MG63 (cell line): ENCODE data around the gene TNFRSF21. TPM values are rescaled to one million over a fixed set of nuclear protein-coding genes. Genes with fewer than 3 reads are reported as not detected.

Source experiments
- DNase-seq: peaks from one replicate; pipeline ENCODE4 v3.0.0-alpha.2; 2020
- H3K27me3 ChIP-seq: fragments of 250-450 bp; sonication (Bioruptor Pico); 2 replicates; pipeline ENCODE4 v1.5.1; 2020; ENCODE audit warnings: mild to moderate bottlenecking, moderate library complexity
- H3K36me3 ChIP-seq: fragments of 250-450 bp; sonication (Bioruptor Pico); 2 replicates; pipeline ENCODE4 v1.5.1; 2020; ENCODE audit warnings: mild to moderate bottlenecking, moderate library complexity
- H3K4me3 ChIP-seq: fragments of 250-450 bp; sonication (Bioruptor Pico); 2 replicates; pipeline ENCODE4 v1.5.1; 2020; ENCODE audit warnings: mild to moderate bottlenecking, moderate library complexity
- H3K9me3 ChIP-seq: fragments of 250-450 bp; sonication (Bioruptor Pico); 2 replicates; pipeline ENCODE4 v1.5.1; 2020; ENCODE audit warnings: mild to moderate bottlenecking, moderate library complexity
- total RNA-seq: library from RNA; depleted of rRNA; stranded (reverse); fragments of >200 nt; shearing (Covaris generic); gene quantifications from 2 replicates; pipeline ENCODE4 v1.2.3, GENCODE V29; 2014; ENCODE audit warnings: low replicate concordance; rRNA removed

TNFRSF21 gene, protein sequence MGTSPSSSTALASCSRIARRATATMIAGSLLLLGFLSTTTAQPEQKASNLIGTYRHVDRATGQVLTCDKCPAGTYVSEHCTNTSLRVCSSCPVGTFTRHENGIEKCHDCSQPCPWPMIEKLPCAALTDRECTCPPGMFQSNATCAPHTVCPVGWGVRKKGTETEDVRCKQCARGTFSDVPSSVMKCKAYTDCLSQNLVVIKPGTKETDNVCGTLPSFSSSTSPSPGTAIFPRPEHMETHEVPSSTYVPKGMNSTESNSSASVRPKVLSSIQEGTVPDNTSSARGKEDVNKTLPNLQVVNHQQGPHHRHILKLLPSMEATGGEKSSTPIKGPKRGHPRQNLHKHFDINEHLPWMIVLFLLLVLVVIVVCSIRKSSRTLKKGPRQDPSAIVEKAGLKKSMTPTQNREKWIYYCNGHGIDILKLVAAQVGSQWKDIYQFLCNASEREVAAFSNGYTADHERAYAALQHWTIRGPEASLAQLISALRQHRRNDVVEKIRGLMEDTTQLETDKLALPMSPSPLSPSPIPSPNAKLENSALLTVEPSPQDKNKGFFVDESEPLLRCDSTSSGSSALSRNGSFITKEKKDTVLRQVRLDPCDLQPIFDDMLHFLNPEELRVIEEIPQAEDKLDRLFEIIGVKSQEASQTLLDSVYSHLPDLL
- total RNA-seq: 0.32 and 0.76 TPM in 2 replicates

DNA sequence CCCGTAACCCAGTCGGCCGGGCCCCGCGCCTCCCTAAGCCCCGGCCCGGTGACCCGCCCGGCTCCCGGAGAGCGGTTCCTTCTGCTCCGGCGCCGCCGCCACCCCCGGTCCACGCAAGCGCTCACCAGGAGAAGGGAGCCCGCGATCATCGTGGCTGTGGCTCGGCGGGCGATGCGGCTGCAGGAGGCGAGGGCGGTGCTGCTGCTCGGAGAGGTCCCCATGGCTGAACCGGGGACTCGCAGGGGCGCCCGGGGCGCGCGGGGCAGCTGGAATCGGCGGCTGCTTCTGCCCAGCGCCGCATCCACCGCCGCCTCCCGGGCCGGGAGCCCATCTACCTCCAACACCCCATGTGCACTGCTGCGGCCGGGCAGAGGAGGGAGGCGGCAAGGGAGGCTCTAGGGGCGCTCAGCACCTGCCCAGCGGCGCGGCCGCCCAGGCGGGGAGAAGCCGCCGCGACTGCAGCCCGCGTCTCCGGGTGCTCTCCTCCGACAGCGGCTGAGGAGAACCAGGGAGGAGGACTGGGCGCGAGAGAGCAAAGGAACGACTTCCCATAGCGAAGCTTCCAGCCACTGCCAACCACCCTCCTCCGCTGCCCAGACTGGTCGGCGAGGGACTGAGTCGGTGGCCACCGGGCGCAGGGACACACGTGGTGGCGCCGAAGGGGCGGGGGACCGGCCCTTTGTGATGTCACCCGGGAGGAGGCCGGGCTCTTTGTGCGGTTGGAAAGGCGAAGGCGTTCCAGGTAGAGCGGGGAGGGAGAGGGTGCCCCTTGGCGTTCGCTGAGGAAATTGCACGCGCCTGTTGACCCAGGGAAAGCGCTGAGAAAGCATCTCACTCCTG is at the start of gene TNFRSF21:
Gene TNFRSF21 (minus strand): TSS at position 615 of the 840 bp plus-strand sequence. CDS start 394 bp downstream, at position 221.
- H3K36me3 ChIP-seq: no peaks in the 10 kb centered on the region
- H3K27me3 ChIP-seq: no peaks in the 10 kb centered on the region; the same call in 1 of the 2 replicates
- H3K4me3 ChIP-seq: peak within 1 kb of the TSS; percentile 59
- H3K9me3 ChIP-seq: no peaks in the 10 kb centered on the region
- DNase-seq: peak; percentile 80

DNA sequence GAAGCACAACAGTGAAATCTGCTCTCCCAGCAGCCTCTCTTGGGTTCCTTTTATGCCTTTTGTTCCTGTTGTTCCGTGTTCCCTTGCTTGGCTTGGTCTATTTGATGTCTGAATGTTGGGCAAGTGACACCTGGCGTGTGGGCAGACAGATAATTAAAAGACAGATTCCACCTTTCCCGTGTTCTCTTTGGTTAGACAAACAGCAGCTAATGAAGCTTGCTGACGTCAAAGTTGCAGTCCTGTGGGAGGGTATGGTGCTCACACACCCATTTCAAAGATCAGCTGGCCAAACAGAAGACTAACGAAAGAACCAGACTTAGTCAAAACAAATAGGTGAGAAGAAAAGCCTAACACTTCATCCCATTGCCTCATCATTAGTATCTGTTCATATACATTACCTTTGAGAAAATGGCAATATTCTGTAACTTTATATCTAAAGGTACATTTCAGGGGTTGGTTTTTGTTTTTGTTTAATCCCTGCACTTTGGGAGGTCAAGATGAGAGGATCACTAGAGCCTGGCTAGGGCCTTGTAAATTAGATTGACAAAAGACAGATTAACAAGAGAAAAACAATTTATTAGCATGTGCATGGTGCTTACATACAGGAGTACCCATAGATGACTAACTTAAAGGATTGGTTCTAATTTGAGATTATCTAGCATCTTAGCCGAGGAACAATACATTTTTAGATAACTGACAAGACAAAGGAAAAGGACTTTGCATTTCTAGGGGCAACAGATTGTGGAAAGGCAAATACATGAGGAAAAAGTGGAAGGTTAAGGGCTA is 48.9 kb upstream of the TNFRSF21 start:
- H3K4me3 ChIP-seq: no peak overlapping the region
- no peaks in the 10 kb centered on the region for H3K36me3 ChIP-seq
- H3K9me3 ChIP-seq: no peaks in the 10 kb centered on the region
- DNase-seq: no peak
- no peaks in the 10 kb centered on the region for H3K27me3 ChIP-seq

DNA sequence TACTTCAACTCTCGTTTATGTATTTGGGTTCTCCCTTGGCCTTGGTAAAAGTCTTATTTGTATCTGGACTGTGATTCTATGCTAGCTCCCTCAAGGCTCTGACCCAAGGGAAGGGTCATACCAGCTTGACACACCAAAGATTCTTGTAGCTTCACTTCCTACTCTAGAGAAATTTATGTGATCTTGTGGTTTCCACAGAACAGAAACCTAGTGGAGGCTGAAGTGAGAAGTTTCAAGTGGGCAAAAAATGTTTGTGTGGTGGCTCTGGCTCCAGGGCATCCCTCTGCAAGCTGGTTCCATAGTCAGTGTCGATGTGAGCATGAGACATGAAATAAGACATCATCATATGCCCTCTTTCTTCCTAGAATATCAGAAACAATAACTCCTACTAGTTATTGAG is 48.1 kb upstream of the TNFRSF21 start:
- Histone ChIP-seq H3K36me3 (no peaks in the 10 kb centered on the region), H3K9me3 (no peaks in the 10 kb centered on the region), H3K4me3 (no peak overlapping the region), H3K27me3 (no peaks in the 10 kb centered on the region)
- DNase-seq: no peak

DNA sequence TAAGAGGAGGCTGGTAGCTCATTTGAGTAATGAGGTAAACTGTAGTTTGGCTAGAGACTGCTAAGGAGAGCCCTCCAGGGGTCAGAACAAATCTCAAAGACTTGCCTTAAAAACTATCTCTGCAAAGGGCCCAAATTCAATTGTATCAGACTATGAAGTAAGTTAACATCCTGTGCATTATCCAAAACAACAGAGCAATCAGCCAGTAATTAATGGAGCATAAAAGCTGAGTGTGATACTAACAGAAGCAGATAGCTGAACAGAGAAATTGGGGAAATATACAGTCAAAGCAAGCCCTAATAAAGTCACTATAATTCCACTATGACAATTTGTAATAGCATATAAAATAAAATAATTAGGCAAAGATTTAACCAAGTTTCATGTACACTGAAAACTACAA is 45.8 kb upstream of the TNFRSF21 start:
- Histone ChIP-seq H3K9me3 (no peaks in the 10 kb centered on the region), H3K36me3 (no peaks in the 10 kb centered on the region), H3K27me3 (no peaks in the 10 kb centered on the region), H3K4me3 (no peak overlapping the region)
- no peak for DNase-seq

DNA sequence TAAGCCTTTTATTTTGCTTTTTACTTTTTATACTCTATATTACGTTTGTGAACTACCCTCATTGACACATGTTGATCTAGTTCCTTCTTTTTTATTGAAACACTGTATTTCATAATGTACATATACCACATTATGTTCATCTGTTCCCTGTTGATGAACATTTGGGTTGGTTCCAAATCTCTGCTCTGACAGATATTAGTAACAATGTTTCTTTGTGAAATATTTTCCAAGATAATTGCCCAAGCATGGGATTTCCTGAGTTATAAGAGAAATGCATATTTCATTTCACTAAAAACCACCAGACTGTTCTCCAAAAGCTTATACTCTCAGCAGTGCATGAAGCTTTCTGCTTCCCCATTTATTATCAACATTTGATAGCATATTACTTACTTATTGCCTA is 44.2 kb upstream of the TNFRSF21 start:
- no peak overlapping the region for H3K4me3 ChIP-seq
- H3K36me3 ChIP-seq: no peaks in the 10 kb centered on the region
- no peaks in the 10 kb centered on the region for H3K9me3 ChIP-seq
- no peaks in the 10 kb centered on the region for H3K27me3 ChIP-seq
- no peak for DNase-seq

DNA sequence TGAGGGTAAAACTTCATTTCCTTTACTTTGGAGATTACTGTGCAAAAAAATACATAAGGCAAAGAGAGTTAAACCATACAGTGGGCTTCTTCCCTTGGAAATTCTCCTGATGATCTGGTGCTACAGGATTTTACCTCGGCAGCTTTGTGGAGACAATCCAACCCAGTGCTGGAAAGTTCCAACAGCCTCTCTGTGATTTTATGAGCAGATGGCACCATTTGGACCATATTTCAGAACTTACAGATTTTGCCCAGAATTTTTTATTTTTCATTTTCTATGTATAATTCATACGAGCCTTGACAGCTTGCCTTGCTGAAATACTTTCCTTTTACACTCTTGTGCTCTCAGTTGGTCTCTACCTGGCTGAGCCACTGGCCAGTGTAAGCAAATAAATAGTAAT is 43.3 kb upstream of the TNFRSF21 start:
- no peaks in the 10 kb centered on the region for H3K36me3 ChIP-seq
- no peaks in the 10 kb centered on the region for H3K27me3 ChIP-seq
- no peak overlapping the region for H3K4me3 ChIP-seq
- DNase-seq: no peak
- H3K9me3 ChIP-seq: no peaks in the 10 kb centered on the region

DNA sequence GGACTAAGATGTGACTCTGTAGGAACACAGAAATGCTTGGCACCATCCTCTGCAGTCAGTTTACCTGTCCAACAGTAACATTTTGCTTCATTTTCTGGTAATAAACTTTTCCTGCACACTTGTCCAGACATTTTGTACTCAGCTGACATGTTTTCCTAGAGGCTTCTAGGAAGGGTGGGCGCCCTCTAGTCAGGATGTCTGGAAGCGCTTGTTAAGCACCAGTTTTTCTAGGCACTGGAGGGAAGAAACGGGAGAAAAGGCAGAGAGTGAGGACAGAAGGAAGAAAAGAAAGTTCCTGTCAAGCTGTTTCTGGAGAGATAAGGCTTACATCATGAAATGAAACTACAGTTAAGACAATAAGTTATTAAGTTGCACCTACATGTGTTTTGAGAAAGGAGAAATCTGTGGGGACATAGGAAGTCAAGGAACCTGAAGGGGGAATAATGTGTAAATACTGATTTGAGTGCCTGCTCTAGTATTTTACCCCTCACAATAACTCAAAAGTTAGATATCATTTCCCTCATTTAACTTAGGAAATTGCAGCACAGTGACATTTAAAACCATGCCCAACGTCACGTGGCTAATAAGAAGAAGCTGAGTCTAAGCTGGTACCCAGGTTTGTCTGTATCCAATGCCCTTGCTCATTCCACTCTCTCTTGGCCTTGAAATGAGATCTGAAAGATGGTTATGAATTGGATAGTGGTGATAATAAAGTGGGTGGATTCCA is 42.7 kb upstream of the TNFRSF21 start:
- Histone ChIP-seq H3K4me3 (no peak overlapping the region), H3K27me3 (no peaks in the 10 kb centered on the region), H3K36me3 (no peaks in the 10 kb centered on the region), H3K9me3 (no peaks in the 10 kb centered on the region)
- no peak for DNase-seq

DNA sequence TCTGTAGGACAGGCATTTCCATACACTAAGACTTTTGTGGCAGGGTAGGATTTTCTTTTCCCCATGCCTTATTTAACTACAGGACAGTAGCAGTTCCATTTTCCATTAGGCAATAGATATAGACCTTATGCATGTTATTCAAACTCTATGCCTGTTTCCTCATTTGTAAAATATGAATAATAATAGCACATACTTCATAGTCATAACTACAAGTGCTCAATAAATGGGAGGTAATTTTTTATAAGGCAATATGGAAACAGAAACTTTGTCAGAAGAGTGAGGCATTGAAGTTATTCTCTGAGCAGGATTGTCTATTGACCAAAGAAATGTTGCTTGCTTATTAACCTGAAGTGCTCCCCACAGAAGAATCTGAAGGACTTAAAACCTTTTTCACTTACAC is 41.9 kb upstream of the TNFRSF21 start:
- Histone ChIP-seq H3K9me3 (no peaks in the 10 kb centered on the region), H3K36me3 (no peaks in the 10 kb centered on the region), H3K27me3 (no peaks in the 10 kb centered on the region), H3K4me3 (no peak overlapping the region)
- DNase-seq: no peak

DNA sequence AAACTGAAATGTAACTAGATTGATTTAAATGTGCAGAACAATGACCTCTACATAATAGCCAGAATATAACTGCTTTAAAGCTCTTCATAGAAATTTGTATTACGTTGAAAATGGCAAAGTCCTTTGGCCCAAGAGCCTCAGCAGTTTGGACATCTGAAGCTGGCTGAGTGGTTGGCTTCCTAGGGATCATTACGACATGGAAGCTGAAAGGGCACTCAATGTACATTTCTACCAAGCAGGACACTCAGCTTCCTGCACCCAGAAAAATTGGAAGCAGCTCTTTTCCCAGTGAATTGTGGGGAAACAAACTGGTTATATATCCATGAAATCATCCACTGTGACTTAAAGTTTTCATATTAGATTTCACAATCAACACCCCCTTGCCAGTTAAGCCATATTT is 40.2 kb upstream of the TNFRSF21 start:
- H3K36me3 ChIP-seq: no peaks in the 10 kb centered on the region
- no peaks in the 10 kb centered on the region for H3K27me3 ChIP-seq
- no peak overlapping the region for H3K4me3 ChIP-seq
- no peak for DNase-seq
- no peaks in the 10 kb centered on the region for H3K9me3 ChIP-seq

DNA sequence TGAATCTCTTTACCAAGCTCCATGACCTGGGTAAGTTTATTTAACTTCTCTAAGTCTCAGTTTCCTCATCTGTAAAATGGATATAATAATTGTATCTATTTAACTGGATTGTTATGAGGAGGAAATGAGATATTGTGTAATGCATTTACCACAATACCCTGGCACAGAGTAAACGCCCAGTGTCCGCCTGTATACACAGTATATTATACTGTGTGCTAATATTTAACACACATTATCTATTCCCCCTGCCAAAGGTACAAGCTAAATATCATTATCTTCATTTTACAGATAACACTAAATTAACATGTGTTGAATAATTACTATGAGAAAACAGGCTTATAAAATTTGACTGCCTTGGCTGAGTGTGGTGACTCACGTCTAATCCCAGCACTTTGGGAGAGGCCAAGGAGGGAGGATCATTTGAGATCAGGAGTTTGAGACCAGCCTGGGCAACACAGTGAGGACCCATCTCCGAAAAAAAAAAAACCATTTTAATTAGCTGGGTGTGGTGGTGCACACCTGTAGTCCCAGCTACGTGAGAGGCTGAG is 38.7 kb upstream of the TNFRSF21 start:
- Histone ChIP-seq H3K27me3 (no peaks in the 10 kb centered on the region), H3K4me3 (no peak overlapping the region), H3K36me3 (no peaks in the 10 kb centered on the region), H3K9me3 (no peaks in the 10 kb centered on the region)
- DNase-seq: no peak

DNA sequence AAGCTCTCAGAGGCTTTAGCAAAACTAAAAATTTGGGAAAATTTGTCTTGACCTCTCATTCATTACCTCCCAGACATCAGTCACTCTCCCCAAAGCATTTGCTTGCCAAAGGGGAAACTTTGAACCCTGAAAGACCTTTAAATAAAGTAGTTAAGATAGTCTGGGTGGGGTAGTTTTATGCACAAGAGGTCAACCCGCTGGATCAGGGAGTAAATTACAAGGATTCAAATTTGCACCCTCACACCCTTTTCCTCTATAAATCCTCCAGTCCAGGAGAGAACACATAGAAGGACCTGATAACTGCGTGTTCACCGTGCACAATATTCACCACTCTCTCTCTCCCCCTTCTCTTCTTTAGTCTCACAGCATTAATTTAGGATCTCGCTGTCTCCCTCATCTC is 36.1 kb upstream of the TNFRSF21 start:
- Histone ChIP-seq H3K9me3 (no peaks in the 10 kb centered on the region), H3K4me3 (no peak overlapping the region), H3K36me3 (no peaks in the 10 kb centered on the region), H3K27me3 (no peaks in the 10 kb centered on the region)
- DNase-seq: no peak

DNA sequence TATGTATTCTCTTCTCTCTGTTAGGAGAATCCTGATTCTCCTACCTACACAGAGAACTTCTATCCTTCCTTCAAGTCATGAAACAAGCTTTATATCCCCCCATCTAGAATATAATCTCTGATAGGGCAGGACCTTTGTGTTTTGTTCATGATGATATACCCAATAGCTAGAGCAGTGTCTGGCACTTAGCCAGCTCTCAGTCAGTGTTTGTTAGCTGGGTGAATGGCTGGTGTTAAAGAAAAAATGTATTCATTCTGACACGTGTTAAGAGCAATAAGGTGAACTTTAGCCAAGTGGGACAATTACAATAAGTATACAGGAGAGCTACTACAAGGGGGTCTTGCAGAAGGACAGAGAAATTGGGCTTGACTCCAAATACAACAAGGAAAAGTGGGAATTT is 34.3 kb upstream of the TNFRSF21 start:
- no peak for DNase-seq
- H3K36me3 ChIP-seq: no peaks in the 10 kb centered on the region
- H3K9me3 ChIP-seq: no peaks in the 10 kb centered on the region
- H3K4me3 ChIP-seq: no peak overlapping the region
- H3K27me3 ChIP-seq: no peaks in the 10 kb centered on the region

DNA sequence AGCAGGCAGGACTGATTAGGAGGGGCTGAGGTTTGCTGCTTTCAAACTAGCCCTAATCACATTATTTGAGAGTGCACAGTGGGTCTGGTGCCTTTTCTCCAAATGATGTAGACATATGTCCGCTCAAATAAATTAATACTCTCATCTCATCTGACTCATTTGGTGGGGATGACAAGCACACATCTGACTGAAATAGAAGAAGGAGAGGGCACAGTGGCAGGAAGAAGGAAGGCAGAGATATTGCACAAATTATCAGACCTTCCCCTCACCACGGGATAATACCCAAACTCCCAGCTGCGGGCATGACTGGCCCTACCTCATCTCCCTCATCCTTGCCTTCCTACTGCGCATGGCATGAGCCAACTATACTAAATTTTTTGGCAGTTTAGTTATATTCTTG is 33.9 kb upstream of the TNFRSF21 start:
- no peaks in the 10 kb centered on the region for H3K36me3 ChIP-seq
- H3K4me3 ChIP-seq: no peak overlapping the region
- no peaks in the 10 kb centered on the region for H3K9me3 ChIP-seq
- DNase-seq: no peak
- no peaks in the 10 kb centered on the region for H3K27me3 ChIP-seq

DNA sequence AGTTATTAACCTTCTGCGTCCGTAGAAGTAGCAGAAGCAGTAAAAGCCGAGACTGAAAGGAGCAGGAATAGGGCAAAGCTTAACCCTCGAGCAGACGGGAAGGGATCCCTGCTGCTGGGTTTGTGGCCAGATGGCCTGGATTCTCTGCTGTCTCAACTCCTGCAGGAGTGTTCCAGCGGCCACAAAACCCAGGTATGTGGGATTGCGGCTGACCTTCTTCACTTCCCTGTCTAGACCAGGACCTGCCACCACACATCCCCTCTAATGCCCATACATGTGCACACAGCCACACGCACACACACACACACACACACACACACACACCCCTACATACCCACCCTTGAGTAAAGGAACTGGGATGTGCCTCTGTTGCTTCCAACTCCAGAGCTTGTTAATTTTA is 33.1 kb upstream of the TNFRSF21 start:
- no peak for DNase-seq
- H3K36me3 ChIP-seq: no peaks in the 10 kb centered on the region
- no peak overlapping the region for H3K4me3 ChIP-seq
- H3K27me3 ChIP-seq: no peaks in the 10 kb centered on the region
- no peaks in the 10 kb centered on the region for H3K9me3 ChIP-seq

DNA sequence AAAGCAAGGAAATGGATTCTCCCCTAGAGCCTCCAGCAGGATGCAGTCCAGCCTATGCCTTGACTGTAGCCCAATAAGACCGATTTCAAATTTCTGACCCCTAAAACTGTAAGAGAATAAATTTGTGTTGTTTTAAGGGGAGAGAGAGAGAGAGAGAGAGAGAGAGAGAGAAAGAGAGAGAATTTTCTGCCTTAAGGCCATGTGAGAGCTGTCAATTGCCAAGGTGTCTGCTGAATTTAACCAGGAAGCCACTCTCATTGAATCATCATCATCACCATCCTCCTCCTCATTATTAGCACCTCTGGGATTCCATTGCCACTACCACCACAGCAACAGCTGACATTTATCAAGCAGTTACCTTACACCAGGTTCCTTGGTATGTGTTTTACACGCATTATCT is 27.8 kb upstream of the TNFRSF21 start:
- Histone ChIP-seq H3K9me3 (no peaks in the 10 kb centered on the region), H3K27me3 (no peaks in the 10 kb centered on the region), H3K36me3 (no peaks in the 10 kb centered on the region), H3K4me3 (no peak overlapping the region)
- DNase-seq: no peak

DNA sequence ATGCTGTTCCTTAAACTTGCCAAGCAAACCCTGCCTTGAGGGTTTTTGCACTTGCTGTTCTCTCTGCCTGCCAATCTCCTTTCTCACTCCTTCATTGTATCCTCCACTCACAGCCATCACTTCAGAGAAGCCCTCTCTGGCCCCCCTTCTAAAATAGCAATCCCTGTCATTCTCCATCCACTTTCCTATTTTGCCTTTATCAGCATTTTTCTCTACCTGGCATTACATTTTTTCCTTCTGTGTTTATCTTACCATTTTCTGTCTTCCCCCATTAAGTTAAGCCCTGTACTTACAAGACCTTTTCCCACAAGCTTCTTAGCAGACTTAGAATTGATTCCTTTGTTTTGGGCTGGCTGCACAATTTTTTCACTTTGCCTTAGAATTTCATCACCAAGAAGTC is 26.6 kb upstream of the TNFRSF21 start:
- no peak overlapping the region for H3K4me3 ChIP-seq
- no peak for DNase-seq

More for the DNA sequence above, 26.6 kb upstream of the TNFRSF21 start:
- H3K27me3 ChIP-seq: no peaks in the 10 kb centered on the region
- H3K9me3 ChIP-seq: no peaks in the 10 kb centered on the region
- H3K36me3 ChIP-seq: no peaks in the 10 kb centered on the region
